ENCODE measurements around the gene ATCAY. TPM values are rescaled to one million over a fixed set of nuclear protein-coding genes. Genes with fewer than 3 reads are reported as not detected.
"Not testable (repeated sequence)": the region's sequence is repeated elsewhere in the genome, so short reads cannot be mapped to it uniquely, and the experiment has no call there.

ATCAY gene
- total and polyA plus RNA-seq, 4 donors: not detected

DNA sequence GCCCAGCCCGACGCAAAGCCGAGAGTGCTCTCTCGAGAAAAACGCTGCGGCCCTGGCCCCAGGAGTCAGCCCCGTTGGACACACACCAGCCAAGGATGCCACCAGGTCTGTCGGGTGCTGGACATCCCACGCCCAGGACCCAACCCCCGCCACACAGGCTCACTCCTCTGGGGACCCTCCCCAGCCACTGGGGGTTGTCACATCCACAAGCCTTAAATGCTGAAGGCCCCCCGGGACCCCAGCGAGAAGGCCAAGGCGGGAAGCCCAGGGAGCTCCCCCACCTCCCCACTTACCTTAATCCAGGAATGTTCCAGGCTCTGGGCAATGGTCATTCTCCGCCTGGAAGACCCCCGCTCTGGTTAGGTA, 79.3 kb downstream of the ATCAY start:
- WGBS, 2 donors: 94% methylated on average over 15 of the region's 15 CpGs
- Histone ChIP-seq H3K9me3 (ENCODE audit: control insufficient read depth, low read length) (no peaks in the 10 kb centered on the region), H3K36me3 (ENCODE audit: control insufficient read depth in 1 of 2, insufficient read depth in 2 of 2, low read length in 1 of 2) (peaks cover 3 to 28% of the 10 kb centered on the region in 2 donors), H3K27me3 (ENCODE audit: control insufficient read depth in 1 of 2, insufficient read depth in 2 of 2, low read length in 1 of 2) (no peaks in the 10 kb centered on the region), H3K4me3 (ENCODE audit: low read length in 2 of 2) (no peak overlapping the region), H3K27ac (ENCODE audit: low read depth in 1 of 2, low read length in 2 of 2) (no peak overlapping the region), H3K4me1 (ENCODE audit: control insufficient read depth in 1 of 2, insufficient read depth in 2 of 2, low read length in 2 of 2) (no peaks in the 10 kb centered on the region)
- DNase-seq (no peak), ATAC-seq (ENCODE audit: low FRiP score) (no peak)
- intact Hi-C loops (cut with DNase I): no loop called here

DNA sequence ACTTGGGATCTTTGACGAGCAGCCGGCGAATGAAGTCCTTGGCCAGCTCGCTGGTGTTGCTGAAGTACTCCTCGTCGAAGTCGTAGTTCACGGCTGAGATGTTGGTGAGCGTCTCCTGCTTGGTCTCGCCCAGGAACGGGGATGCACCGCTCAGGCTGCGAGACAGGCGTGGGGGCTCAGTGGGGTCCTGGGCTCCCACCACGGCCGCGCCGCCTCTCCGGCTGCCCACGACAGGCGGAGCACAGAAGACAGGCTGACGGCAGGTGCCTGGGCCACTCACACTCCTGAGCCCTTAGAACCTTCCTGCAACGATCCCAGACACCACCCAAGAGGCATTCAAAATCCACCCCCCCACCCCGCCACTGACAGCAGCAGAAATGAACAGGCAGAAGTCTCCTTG, 80.5 kb downstream of the ATCAY start:
- 92% methylated on average over 24 of the region's 24 CpGs for WGBS, 2 donors
- H3K4me3 ChIP-seq (ENCODE audit: low read length in 2 of 2): no peak overlapping the region
- no peaks in the 10 kb centered on the region for H3K27me3 ChIP-seq (ENCODE audit: control insufficient read depth in 1 of 2, insufficient read depth in 2 of 2, low read length in 1 of 2)
- peaks cover 3 to 29% of the 10 kb centered on the region in 2 donors for H3K36me3 ChIP-seq (ENCODE audit: control insufficient read depth in 1 of 2, insufficient read depth in 2 of 2, low read length in 1 of 2)
- no peak for DNase-seq
- intact Hi-C loops (cut with DNase I): no loop called here
- ATAC-seq (ENCODE audit: low FRiP score): no peak
- H3K27ac ChIP-seq (ENCODE audit: low read depth in 1 of 2, low read length in 2 of 2): no peak overlapping the region
- H3K4me1 ChIP-seq (ENCODE audit: control insufficient read depth in 1 of 2, insufficient read depth in 2 of 2, low read length in 2 of 2): no peaks in the 10 kb centered on the region
- H3K9me3 ChIP-seq (ENCODE audit: control insufficient read depth, low read length): no peaks in the 10 kb centered on the region

DNA sequence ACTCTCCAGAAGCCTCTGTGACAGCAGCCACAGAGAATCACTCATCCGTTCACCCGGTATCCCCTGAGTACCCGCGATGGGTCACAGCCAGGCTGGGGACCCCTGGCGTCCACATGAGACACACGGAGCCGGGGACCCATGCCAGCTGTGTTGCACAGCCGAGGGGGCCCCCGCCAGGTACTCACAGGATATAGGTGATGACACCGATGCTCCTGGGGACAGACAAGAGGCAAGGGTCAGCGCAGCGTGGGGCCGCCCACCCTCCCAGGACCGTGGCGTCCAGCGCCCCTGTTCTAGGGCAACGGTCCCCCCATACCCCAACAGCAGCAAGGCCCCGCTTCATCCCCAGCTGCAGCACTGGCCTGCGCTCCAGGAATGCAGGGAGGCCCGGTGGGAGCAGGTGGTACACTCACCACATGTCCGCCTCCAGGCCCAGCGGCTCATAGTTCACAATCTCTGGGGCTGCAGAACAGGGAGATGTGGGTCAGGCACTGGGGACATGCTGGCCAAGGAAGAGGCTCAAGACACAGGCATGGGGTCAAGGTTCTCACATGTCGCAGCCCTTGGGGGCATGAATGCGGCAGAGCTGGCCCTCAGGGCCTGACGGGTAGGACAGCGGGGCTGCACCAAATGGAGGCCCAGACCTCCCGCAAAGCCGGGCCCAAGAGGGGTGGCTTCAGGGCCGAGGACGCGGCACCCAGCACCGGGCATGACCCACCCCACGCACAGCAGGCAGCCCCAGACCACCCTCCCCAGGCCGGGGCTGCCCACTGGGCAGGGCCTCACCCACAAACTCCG, 83.2 kb downstream of the ATCAY start:
- Histone ChIP-seq H3K9me3 (ENCODE audit: control insufficient read depth, low read length) (no peaks in the 10 kb centered on the region), H3K4me1 (ENCODE audit: control insufficient read depth in 1 of 2, insufficient read depth in 2 of 2, low read length in 2 of 2) (no peaks in the 10 kb centered on the region), H3K27ac (ENCODE audit: low read depth in 1 of 2, low read length in 2 of 2) (no peak overlapping the region), H3K27me3 (ENCODE audit: control insufficient read depth in 1 of 2, insufficient read depth in 2 of 2, low read length in 1 of 2) (no peaks in the 10 kb centered on the region), H3K36me3 (ENCODE audit: control insufficient read depth in 1 of 2, insufficient read depth in 2 of 2, low read length in 1 of 2) (peaks cover 3 to 29% of the 10 kb centered on the region in 2 donors), H3K4me3 (ENCODE audit: low read length in 2 of 2) (no peak overlapping the region)
- WGBS, 2 donors: 87 to 90% methylated on average over 35 of the region's 35 CpGs
- intact Hi-C loops (cut with DNase I): no loop called here
- ATAC-seq (ENCODE audit: low FRiP score) (no peak), DNase-seq (no peak)

DNA sequence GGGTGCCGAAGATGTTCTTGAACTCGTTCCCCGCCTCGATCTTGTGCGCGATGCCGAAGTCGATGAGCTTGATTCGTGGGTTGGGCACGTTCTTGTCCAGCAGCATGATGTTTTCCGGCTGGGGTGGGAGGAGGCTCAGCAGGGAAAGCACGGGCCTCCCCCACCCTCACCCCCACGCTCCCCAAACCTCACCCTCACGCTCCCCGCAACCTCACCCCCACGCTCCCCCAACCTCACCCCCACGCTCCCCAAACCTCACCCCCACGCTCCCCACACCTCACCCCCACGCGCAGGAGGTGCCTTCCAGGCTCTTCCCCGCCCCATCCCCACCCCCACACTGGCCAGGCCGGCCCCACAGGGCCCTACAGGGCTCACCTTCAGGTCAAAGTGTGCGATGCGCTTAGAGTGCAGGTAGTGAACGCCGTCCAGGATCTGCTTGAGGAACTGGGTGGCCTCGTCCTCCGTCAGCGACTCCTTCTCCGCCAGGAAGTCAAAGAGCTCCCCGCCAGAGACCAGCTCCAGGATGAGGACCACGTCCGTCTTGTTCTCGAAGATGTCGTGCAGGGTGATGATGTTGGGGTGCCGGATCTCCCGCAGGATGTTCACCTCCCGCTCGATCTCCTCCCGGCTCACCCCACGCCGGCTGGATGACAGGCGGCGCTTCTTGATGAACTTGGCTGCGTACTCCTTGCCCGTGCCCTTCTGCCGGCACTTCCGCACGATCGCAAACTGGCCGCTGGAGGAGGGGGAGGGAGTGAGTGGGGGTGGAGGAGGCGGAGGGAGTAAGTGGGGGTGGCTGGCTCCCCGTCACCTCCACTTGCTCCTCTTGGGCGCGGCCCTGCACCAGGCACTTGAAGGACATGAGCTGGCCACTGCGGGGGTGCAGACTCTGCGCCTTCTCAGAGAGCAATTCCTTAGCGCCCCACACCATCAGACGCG, 84.0 kb downstream of the ATCAY start:
- Histone ChIP-seq H3K27me3 (ENCODE audit: control insufficient read depth in 1 of 2, insufficient read depth in 2 of 2, low read length in 1 of 2) (no peaks in the 10 kb centered on the region), H3K9me3 (ENCODE audit: control insufficient read depth, low read length) (no peaks in the 10 kb centered on the region), H3K36me3 (ENCODE audit: control insufficient read depth in 1 of 2, insufficient read depth in 2 of 2, low read length in 1 of 2) (peaks cover 3 to 21% of the 10 kb centered on the region in 2 donors), H3K4me1 (ENCODE audit: control insufficient read depth in 1 of 2, insufficient read depth in 2 of 2, low read length in 2 of 2) (no peaks in the 10 kb centered on the region), H3K4me3 (ENCODE audit: low read length in 2 of 2) (no peak overlapping the region), H3K27ac (ENCODE audit: low read depth in 1 of 2, low read length in 2 of 2) (no peak overlapping the region)
- no peak for ATAC-seq (ENCODE audit: low FRiP score)
- intact Hi-C loops (cut with DNase I): no loop called here
- 86 to 88% methylated on average over 56 to 60 of the region's 60 CpGs for WGBS, 2 donors
- no peak for DNase-seq

DNA sequence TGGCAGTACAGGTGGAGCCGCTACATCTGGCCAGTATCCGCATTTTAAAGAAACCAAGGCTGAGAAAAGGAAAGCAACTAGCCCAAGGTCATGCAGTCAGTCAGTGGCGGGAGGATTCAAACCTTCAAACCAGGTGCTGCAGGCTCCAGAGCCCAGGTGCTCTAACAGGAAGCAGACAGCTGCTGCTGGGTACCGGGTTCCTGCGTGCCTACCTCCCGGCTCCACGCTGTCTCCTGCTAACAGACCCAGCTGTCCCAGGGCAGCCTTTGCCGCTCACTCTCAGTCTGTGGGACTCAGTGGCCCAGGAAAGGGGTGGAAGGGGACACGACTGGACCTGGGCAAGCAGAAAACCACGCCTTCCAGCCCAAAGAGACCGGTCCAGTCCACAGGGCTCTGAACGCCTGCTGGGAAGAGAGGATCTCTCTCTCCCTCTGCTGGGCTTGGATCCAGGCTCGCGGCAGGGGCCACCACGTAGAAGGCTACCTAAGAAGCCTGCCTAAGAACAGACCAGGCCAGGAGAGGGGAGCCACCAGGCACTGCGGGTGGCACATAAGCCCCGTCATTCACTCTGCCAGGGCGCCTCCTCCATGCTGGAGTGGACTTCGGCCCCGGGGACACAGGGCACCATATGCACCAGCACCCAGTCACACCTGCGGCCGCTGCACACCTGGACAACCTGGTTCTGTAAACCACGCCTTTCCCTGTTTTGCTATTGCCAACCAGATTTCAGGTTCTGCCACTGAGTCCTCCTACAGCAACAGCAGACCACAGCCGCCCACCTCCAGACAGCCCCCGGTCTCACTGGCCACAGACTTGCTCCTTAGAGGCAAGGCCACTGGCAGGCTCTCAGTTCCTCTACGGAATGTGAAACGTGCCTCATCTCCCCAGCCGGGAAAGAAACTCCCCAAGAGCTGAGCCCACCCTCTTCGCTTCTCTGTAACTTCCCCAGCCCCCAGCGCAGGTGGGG, 85.8 kb downstream of the ATCAY start:
- no peaks in the 10 kb centered on the region for H3K27me3 ChIP-seq (ENCODE audit: control insufficient read depth in 1 of 2, insufficient read depth in 2 of 2, low read length in 1 of 2)
- no peak overlapping the region for H3K4me3 ChIP-seq (ENCODE audit: low read length in 2 of 2)
- no peaks in the 10 kb centered on the region for H3K9me3 ChIP-seq (ENCODE audit: control insufficient read depth, low read length)
- intact Hi-C loops (cut with DNase I): no loop called here
- H3K27ac ChIP-seq (ENCODE audit: low read depth in 1 of 2, low read length in 2 of 2): peak overlapping the region in 1 of 2 donors; percentile 29
- peaks cover 0 to 14% of the 10 kb centered on the region in 2 donors for H3K36me3 ChIP-seq (ENCODE audit: control insufficient read depth in 1 of 2, insufficient read depth in 2 of 2, low read length in 1 of 2)
- no peaks in the 10 kb centered on the region for H3K4me1 ChIP-seq (ENCODE audit: control insufficient read depth in 1 of 2, insufficient read depth in 2 of 2, low read length in 2 of 2)
- DNase-seq (no peak), ATAC-seq (ENCODE audit: low FRiP score) (no peak)
- WGBS, 2 donors: 65 to 66% methylated on average over 28 to 30 of the region's 30 CpGs

DNA sequence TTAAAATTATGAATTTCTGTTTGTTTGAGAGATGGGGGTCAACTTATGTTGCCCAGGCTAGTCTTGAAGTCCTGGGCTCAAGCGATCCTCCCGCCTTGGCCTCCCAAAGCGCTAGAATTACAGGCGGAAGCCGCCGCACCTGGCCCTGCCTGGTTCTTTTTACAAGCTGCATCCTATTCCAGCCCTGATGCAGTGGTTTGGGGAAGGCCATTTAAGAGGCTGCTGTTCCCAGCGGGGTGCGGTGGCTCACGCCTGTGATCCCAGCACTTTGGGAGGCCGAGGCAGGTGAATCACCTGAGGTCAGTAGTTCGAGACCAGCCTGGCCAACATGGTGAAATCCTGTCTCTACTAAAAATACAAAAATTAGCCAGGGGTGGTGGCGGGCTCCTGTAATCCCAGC, 87.5 kb downstream of the ATCAY start:
- H3K27ac ChIP-seq (ENCODE audit: low read depth in 1 of 2, low read length in 2 of 2): peak overlapping the region; percentile 64 to 90
- not testable (repeated sequence) for H3K9me3 ChIP-seq (ENCODE audit: control insufficient read depth, low read length); ATAC-seq (ENCODE audit: low FRiP score); H3K27me3 ChIP-seq (ENCODE audit: control insufficient read depth in 1 of 2, insufficient read depth in 2 of 2, low read length in 1 of 2); H3K4me3 ChIP-seq (ENCODE audit: low read length in 2 of 2); H3K4me1 ChIP-seq (ENCODE audit: control insufficient read depth in 1 of 2, insufficient read depth in 2 of 2, low read length in 2 of 2); DNase-seq
- peaks cover 0 to 14% of the 10 kb centered on the region in 2 donors for H3K36me3 ChIP-seq (ENCODE audit: control insufficient read depth in 1 of 2, insufficient read depth in 2 of 2, low read length in 1 of 2)
- 76 to 78% methylated on average over 12 of the region's 12 CpGs for WGBS, 2 donors
- intact Hi-C loops (cut with DNase I): loop anchor here in 1 of 2 donors (2.0 kb wide), 1 partner anchor 39 kb away; the partner anchor contains the start of gene PIAS4

DNA sequence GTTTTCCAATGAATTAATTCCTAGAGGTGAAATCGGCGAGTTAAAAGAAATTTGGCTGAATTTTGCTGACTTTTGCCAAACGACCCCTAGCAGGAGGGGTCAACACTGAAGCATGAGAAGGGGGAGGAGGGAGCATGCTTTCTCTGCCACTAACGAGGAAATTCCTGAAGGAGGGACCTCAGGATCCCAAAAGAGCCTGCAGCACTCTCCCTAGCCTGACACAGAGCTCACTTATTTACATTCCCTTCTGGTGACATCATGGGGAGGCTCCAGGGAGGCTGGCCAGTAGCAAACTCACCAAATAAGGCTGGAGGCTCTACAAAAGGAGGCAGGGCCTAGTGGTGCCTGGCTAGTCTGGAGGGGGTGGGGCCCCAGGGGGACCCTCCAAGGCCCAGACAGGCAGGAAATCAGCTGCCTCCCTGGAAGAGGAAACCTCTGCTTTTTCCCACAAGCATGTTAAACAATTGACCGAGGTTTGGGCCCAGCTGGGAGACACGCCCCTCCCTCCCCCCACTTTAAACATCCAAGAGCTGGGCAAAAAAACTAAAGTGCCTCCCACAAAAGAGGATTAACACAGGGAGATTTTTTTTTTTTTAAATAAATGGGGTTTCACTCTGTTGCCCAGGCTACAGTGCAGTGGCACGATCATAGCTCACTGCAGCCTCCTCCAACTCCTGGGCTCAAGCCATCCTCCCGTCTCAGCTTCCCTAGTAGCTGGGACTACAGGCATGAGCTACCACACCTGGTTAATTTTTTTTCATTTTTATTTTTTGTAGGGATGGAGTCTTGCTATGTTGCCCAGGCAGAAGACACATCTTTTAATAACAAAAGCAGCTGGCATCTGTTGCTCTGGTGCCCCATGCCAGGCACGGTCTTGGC, 88.3 kb downstream of the ATCAY start:
- Histone ChIP-seq H3K4me1 (ENCODE audit: control insufficient read depth in 1 of 2, insufficient read depth in 2 of 2, low read length in 2 of 2) (no peaks in the 10 kb centered on the region), H3K9me3 (ENCODE audit: control insufficient read depth, low read length) (no peaks in the 10 kb centered on the region), H3K4me3 (ENCODE audit: low read length in 2 of 2) (no peak overlapping the region), H3K27ac (ENCODE audit: low read depth in 1 of 2, low read length in 2 of 2) (peak overlapping the region; percentile 92 to 94), H3K27me3 (ENCODE audit: control insufficient read depth in 1 of 2, insufficient read depth in 2 of 2, low read length in 1 of 2) (no peaks in the 10 kb centered on the region), H3K36me3 (ENCODE audit: control insufficient read depth in 1 of 2, insufficient read depth in 2 of 2, low read length in 1 of 2) (peaks cover 0 to 6% of the 10 kb centered on the region in 2 donors)
- DNase-seq (peak; percentile 93 to 94), ATAC-seq (ENCODE audit: low FRiP score) (peak; percentile 92)
- WGBS, 2 donors: 2 to 4% methylated on average over 9 of the region's 9 CpGs
- intact Hi-C loops (cut with DNase I): loop anchor here in 1 of 2 donors (2.0 kb wide), 1 partner anchor 38 kb away; the partner anchor contains the start of gene PIAS4

Data from aorta (tissue), 5 donors.